Kidney (tissue), 14 donors: ENCODE data around the gene CXCL3. TPM values are rescaled to one million over a fixed set of nuclear protein-coding genes. Genes with fewer than 3 reads are reported as not detected.

Experiments
- DNase-seq, 5 donors: peaks; one replicate each; pipeline ENCODE4 v3.0.0-alpha.2; 2013 to 2020
- FAIRE-seq: peaks from 2 replicates; lab custom pipeline; 2012; peaks lifted over from hg19 to GRCh38; lab: Jason Lieb, UNC
- H3K27ac ChIP-seq, 2 donors: one replicate each; pipeline ENCODE4 v1.7.0; 2013; ENCODE audit warnings: low read depth in 2 of 2, low read length in 2 of 2, inconsistent platforms in 1 of 2
- H3K27me3 ChIP-seq: one replicate; pipeline ENCODE4 v1.7.1; 2013; ENCODE audit warnings: low read length, inconsistent platforms; ENCODE audit not compliant: control insufficient read depth, insufficient read depth
- H3K36me3 ChIP-seq, 3 donors: one replicate each; pipeline versions ENCODE4 v1.7.0 to v1.7.1; 2013; ENCODE audit warnings: low read length in 3 of 3, control low read depth in 1 of 3, inconsistent platforms in 1 of 3; ENCODE audit not compliant: insufficient read depth in 3 of 3, control insufficient read depth in 2 of 3
- H3K4me1 ChIP-seq, 3 donors: one replicate each; pipeline versions ENCODE4 v1.7.0 to v1.7.1; 2013; ENCODE audit warnings: low read length in 3 of 3, inconsistent platforms in 1 of 3, low read depth in 1 of 3; ENCODE audit not compliant: control insufficient read depth in 2 of 3, insufficient read depth in 2 of 3
- H3K4me3 ChIP-seq, 3 donors: one replicate each; pipeline versions ENCODE4 v1.7.0 to v1.8.1; 2013; ENCODE audit warnings: low read length in 3 of 3, control low read depth in 1 of 3, inconsistent platforms in 1 of 3
- H3K9ac ChIP-seq, 3 donors: one replicate each; pipeline versions ENCODE4 v1.7.0 to v1.7.1; 2013; ENCODE audit warnings: low read length in 3 of 3, control low read depth in 1 of 3, inconsistent platforms in 1 of 3
- H3K9me3 ChIP-seq, 3 donors: one replicate each; pipeline versions ENCODE4 v1.7.0 to v1.7.1; 2013; ENCODE audit warnings: low read length in 3 of 3, control low read depth in 1 of 3, inconsistent platforms in 1 of 3; ENCODE audit not compliant: control insufficient read depth in 2 of 3, insufficient read depth in 1 of 3
- CTCF ChIP-seq: IDR thresholded peaks from 3 replicates; pipeline ENCODE4 v1.5.1; 2012; ENCODE audit warnings: mild to moderate bottlenecking, moderate library complexity, borderline replicate concordance; ENCODE audit not compliant: insufficient read depth; ENCODE audit errors: extremely low read depth
- intact Hi-C: fragments of 100-400 bp; cut with DNase I; formaldehyde crosslinking; loops from one replicate; pipeline ENCODE4 v1.11.1; 2022
- polyA plus RNA-seq: library from polyadenylated mRNA; stranded (reverse); fragments of 350-450 nt; fragmentation: Illumina TruSeq; extraction: RNeasy Lipid Tissue Mini Kit (QIAGEN cat#74804); gene quantifications from one replicate; pipeline ENCODE4 v1.2.3, GENCODE V29; 2014; ENCODE audit warnings: low read depth, low replicate concordance; ENCODE audit not compliant: insufficient read depth
- total RNA-seq: library from RNA; stranded (reverse); fragmentation: NEBNext Ultra II Directional; extraction: Animal tissue kit (Norgen Biotek cat#: 25700); gene quantifications from one replicate; pipeline ENCODE4 v1.2.1, GENCODE V29; 2021
- donor health status: control.
- donor health status: control.
- donor health status: control.
- donor health status: control.
- donor health status: control.
- donor health status: DM: yes; HTN: yes; CAD: no.
- donor health status: Normal renal cell carcinoma (clear cell type).

Gene CXCL3
- total and polyA plus RNA-seq, 2 donors from 2014 or later, result 0.97 to 2.8 TPM

GRCh38 chr4:73988061-73988460, 50.4 kb downstream of the CXCL3 start, which contains the start of gene PPBP:
PPBP (minus strand) TSS chr4:73988190; CDS start chr4:73988103, 87 bp downstream.
- no peak for TF ChIP-seq CTCF
- H3K9ac ChIP-seq, result no peak within 1 kb of the TSS
- intact Hi-C loops, result no loop called here
- no peak within 1 kb of the TSS for H3K4me3 ChIP-seq
- H3K27ac ChIP-seq, result no peak within 1 kb of the TSS
- no peak for DNase-seq
- H3K4me1 ChIP-seq, result no peaks in the 10 kb centered on the region
- FAIRE-seq, result no peak
- no peaks in the 10 kb centered on the region for H3K27me3 ChIP-seq
- H3K9me3 ChIP-seq, result no peaks in the 10 kb centered on the region
- H3K36me3 ChIP-seq, result no peaks in the 10 kb centered on the region

Other genes with a start within 250 kb of the CXCL3 start
- 8.2 TPM for gene CXCL6, start 202.0 kb downstream of the CXCL3 start, total RNA-seq
- gene CXCL6, start 202.0 kb downstream of the CXCL3 start, polyA plus RNA-seq, result 1.1 TPM
- gene PF4V1, start 185.4 kb downstream of the CXCL3 start, total RNA-seq, result 1.0 TPM
- gene PF4V1, start 185.4 kb downstream of the CXCL3 start, polyA plus RNA-seq, result not detected
- gene CXCL1, start 169.3 kb downstream of the CXCL3 start, total RNA-seq, result 29.7 TPM
- 6.4 TPM for gene CXCL1, start 169.3 kb downstream of the CXCL3 start, polyA plus RNA-seq
- not detected for gene PF4, start 56.7 kb downstream of the CXCL3 start, total RNA-seq
- 0.80 TPM for gene PF4, start 56.7 kb downstream of the CXCL3 start, polyA plus RNA-seq
- not detected for gene PPBP, start 50.5 kb downstream of the CXCL3 start, total RNA-seq
- 1.5 TPM for gene PPBP, start 50.5 kb downstream of the CXCL3 start, polyA plus RNA-seq
- 0.63 TPM for gene CXCL5, start 40.0 kb downstream of the CXCL3 start, total RNA-seq
- gene CXCL5, start 40.0 kb downstream of the CXCL3 start, polyA plus RNA-seq, result not detected
- 17.8 TPM for gene CXCL2, start 60.5 kb upstream of the CXCL3 start, total RNA-seq
- 16.9 TPM for gene CXCL2, start 60.5 kb upstream of the CXCL3 start, polyA plus RNA-seq
- 16.3 TPM for gene MTHFD2L, start 119.4 kb upstream of the CXCL3 start, total RNA-seq
- gene MTHFD2L, start 119.4 kb upstream of the CXCL3 start, polyA plus RNA-seq, result 12.3 TPM